HG02981 (cell line): ENCODE measurements around the gene GYS1.
"Not testable (repeated sequence)": the region's sequence is repeated elsewhere in the genome, so short reads cannot be mapped to it uniquely, and the experiment has no call there.

Experiments
- ATAC-seq: cut with Tn5 transposase; IDR thresholded peaks from one replicate; pipeline ENCODE4 v1.9.1; 2021; ENCODE audit warnings: mild to moderate bottlenecking, moderate library complexity; ENCODE audit not compliant: unreplicated experiment

The GYS1 gene

DNA sequence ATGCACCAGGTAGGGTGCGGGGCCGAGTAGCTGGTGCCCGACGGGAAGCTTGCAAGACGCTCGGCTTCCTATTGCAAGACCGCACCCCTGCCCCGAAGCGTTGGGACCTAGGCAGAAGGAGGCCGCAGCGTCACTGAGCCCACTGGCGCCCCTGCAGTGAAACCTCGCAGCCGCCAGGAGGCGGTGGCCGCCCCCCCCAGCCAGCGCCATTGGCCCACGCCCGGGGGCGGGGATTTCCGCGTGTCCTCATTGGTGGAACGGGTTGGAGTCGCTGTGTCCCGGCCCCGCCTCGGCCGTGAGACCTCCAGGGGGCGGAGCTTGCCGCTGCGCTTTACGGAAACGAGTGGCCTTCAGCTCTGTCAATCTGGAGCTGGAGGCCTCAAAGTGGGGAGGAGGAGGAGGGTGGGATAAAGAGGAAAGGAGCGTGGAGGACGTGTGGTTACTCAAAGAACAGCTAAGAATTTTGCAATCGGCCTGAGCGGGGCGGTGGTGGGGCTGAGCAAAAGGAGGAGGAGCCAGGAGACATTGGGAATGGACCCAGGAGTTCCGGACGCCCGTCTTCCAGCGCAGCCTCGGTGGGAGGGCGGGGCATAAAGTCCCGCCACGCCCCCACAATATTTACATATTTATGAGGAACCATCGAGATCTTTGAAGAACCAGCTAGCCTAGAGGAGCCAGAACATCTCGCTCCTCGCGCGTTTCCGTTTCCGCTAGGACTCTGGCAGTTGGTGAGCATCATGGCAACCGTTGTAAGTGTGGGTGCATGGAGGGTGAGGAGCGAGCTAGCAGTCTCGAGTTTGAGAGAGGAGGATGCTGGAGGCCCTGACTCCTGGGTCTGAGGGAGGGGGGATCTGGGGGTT lies at the start of gene GYS1, which contains the start of gene RUVBL2:
TSS of gene GYS1 (minus strand) at position 135 of the 860 bp plus-strand sequence. CDS start 197 bp downstream, outside the sequence.
TSS of gene RUVBL2 (plus strand) at position 713 of the 860 bp plus-strand sequence. CDS start at position 738, 25 bp downstream.
- ATAC-seq, result peak; percentile 83

- not testable (repeated sequence) for ATAC-seq
Observed at GRCh38 chr19:49042666-49043065, 49.6 kb upstream of the GYS1 start.

GRCh38 chr19:49042177-49042576 lies 49.1 kb upstream of the GYS1 start:
- ATAC-seq, result no peak

DNA sequence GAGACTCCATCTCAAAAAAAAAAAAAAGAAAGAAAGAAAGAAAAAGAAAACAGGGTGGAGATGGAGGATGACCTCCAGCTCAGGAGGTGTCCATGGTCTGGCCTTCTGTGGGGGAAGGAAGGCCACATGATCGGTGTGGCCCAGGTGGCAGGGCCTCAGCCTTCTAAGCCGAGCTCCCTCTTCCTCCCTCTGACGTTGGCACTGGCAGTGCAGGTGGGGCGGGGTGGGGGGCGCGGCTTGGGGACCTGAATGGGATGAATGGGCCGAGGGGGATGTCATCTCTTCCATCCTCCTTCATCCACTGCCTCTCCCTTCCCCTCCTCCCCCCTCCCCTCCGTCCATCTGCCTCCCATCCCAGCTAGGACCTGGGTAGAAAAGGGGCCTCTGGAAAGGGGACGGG lies 46.6 kb upstream of the GYS1 start:
- not testable (repeated sequence) for ATAC-seq

DNA sequence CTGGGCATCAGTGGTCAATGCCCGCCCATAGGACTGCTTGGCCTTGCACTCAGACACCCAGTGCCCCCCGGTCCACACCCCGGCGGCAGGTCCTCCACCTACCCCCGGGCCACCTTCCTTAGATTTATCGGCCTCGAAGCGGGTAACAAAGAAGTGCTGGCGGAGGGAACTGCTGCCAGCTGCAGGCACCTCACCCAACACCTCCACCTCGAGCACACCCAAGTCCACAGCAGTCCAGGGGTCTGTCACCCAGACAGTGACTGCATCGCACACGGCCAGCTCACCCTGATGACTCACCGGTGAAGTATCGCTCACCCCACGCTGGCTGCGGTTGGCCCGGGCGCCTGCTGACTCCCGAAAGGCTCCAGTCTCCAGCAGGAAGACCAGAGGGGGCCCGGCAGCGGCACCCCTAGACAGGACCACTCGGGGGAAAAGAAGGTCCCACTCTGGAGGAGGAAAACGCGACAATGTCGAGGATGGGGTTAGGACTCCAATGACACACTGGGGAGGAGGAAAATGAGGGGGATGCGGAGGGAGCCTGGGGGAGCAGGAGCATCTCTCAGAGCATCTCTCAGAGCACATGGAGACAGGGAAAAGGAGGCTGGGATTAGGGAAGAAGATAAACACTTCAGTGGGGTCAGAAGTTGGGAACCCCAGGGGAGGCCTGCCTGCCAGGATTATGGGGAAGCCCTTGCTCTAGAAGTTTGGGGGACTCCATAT lies 45.6 kb upstream of the GYS1 start:
- not testable (repeated sequence) for ATAC-seq

DNA sequence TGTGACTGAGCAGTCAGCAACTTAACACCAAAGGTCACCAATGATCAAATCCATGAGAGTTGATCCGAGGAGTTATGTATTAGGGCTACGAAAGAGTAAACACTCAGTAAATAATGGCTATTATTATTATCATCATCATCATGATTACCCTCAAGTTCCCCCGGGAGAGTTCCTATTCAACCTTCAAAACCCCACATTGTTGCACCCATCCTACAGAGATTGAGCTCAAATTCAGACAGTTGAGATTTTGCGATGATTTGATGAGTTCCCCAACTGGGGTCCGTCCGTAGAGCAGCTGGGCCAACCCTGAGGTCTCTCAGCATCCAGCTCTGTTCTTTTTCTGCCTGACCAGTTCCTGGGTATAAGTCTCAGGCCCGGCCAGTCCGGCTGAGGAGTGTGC lies 45.0 kb upstream of the GYS1 start:
- ATAC-seq, result not testable (repeated sequence)

DNA sequence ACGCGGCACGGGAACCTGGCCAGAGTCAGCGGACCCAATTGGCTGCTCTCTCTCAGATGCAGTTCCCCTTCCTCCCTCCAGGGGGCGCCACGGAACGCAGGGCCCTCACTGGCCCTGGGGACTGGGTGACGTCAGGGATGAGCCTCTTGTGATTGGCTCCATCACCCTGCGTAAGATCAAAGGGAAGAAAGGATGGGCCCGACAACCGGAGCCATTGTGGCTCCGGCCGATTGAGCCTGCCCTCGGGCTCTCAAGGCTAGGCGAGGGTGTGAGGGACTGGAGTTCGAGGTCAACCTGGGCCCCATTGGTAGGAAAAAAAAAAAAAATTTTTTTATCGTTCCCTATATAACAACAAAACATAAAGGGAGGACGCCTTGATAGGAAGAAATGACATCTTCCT lies 43.7 kb upstream of the GYS1 start, which contains the start of gene CGB1:
TSS of gene CGB1 (minus strand) at position 81 of the 400 bp plus-strand sequence. CDS start 184 bp downstream, outside the sequence.
- not testable (repeated sequence) for ATAC-seq

GRCh38 chr19:49031642-49032301 lies 38.7 kb upstream of the GYS1 start, which contains the start of gene CGB2:
Gene CGB2 (plus strand): TSS chr19:49031890. CDS start chr19:49032096, 206 bp downstream.
- not testable (repeated sequence) for ATAC-seq

DNA sequence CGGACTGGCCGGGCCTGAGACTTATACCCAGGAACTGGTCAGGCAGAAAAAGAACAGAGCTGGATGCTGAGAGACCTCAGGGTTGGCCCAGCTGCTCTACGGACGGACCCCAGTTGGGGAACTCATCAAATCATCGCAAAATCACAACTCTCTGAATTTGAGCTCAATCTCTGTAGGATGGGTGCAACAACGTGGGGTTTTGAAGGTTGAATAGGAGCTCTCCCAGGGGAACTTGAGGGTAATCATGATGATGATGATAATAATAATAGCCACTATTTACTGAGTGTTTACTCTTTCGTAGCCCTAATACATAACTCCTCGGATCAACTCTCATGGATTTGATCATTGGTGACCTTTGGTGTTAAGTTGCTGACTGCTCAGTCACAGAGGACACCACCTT lies 37.2 kb upstream of the GYS1 start:
- not testable (repeated sequence) for ATAC-seq

DNA sequence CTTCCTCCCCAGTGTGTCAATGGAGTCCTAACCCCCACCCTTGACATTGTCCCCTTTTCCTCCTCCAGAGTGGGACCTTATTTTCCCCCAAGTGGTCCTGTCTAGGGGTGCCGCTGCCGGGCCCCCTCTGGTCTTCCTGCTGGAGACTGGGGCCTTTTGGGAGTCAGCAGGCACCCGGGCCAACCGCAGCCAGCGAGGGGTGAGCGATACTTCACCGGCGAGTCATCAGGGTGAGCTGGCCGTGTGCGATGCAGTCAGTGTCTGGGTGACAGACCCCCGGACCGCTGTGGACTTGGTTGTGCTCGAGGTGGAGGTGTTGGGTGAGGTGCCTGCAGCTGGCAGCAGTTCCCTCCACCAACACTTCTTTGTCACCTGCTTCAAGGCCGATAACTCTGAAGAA lies 36.6 kb upstream of the GYS1 start:
- not testable (repeated sequence) for ATAC-seq

DNA sequence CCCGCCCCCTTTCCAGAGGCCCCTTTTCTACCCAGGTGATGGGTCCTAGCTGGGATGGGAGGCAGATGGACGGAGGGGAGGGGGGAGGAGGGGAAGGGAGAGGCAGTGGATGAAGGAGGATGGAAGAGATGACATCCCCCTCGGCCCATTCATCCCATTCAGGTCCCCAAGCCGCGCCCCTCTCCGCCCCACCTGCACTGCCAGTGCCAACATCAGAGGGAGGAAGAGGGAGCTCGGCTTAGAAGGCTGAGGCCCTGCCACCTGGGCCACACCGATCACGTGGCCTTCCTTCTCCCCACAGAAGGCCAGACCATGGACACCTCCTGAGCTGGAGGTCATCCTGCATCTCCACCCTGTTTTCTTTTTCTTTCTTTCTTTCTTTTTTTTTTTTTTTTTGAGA lies 35.6 kb upstream of the GYS1 start:
- not testable (repeated sequence) for ATAC-seq

- not testable (repeated sequence) for ATAC-seq
Observed at GRCh38 chr19:49025599-49025998, 32.5 kb upstream of the GYS1 start.

GRCh38 chr19:49025088-49025487 lies 32.0 kb upstream of the GYS1 start:
- not testable (repeated sequence) for ATAC-seq

DNA sequence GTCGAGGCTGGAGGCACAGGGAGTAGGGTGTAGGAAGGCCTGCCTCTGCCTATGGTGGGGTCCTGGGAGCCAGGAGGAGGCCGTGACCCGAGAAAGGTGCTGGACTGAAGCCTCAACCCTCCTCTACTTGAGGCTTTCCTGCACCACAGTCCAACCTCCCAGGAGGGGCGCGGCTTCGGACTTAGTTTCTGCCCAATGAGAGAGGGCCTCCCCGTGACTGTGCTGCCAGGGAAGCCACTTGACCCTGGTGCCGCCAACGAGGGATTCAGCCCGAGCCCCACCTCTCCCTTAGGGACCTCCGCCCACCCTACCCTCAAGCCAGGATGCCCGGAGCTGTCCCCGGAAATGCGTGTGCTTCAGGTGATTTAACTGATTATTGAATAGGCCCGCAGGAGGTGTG lies 31.1 kb upstream of the GYS1 start, which contains the start of gene CGB3:
TSS of gene CGB3 (minus strand) at position 101 of the 400 bp plus-strand sequence. CDS start 362 bp downstream, outside the sequence.
- not testable (repeated sequence) for ATAC-seq

GRCh38 chr19:49022116-49022515 lies 29.0 kb upstream of the GYS1 start:
- no peak for ATAC-seq

- ATAC-seq, result no peak
Observed at GRCh38 chr19:49020931-49021895, 28.1 kb upstream of the GYS1 start.

DNA sequence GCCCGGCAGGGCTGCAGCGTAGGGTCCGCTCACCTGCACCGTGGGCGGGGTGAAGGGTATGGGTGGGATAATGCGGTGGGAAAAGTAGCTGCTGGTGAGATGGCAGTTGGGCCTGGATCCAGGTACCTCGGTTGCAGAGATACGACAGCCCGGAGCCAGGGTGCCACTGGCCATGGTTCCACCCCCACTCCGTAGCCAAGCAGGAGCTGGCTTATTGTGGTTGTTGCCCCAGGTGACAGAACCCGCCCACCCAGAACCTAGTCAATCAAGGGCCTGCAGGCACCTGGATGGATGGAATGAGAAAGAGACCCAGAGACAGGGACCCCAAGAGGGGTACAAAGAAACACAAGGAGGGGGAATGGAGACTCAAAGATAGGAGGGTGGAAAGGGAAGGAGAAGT lies 27.2 kb upstream of the GYS1 start:
- ATAC-seq, result no peak

- ATAC-seq, result no peak
Observed at GRCh38 chr19:49019242-49019932, 26.3 kb upstream of the GYS1 start.
